HG03060 (cell line): ENCODE data around the gene PDLIM1.
"Not testable (repeated sequence)": the region's sequence is repeated elsewhere in the genome, so short reads cannot be mapped to it uniquely, and the experiment has no call there.

Experiments used
- ATAC-seq: cut with Tn5 transposase; IDR thresholded peaks from one replicate; pipeline ENCODE4 v1.9.1; 2021; ENCODE audit warnings: low read depth, moderate number of reproducible peaks; ENCODE audit not compliant: unreplicated experiment

The PDLIM1 gene

DNA sequence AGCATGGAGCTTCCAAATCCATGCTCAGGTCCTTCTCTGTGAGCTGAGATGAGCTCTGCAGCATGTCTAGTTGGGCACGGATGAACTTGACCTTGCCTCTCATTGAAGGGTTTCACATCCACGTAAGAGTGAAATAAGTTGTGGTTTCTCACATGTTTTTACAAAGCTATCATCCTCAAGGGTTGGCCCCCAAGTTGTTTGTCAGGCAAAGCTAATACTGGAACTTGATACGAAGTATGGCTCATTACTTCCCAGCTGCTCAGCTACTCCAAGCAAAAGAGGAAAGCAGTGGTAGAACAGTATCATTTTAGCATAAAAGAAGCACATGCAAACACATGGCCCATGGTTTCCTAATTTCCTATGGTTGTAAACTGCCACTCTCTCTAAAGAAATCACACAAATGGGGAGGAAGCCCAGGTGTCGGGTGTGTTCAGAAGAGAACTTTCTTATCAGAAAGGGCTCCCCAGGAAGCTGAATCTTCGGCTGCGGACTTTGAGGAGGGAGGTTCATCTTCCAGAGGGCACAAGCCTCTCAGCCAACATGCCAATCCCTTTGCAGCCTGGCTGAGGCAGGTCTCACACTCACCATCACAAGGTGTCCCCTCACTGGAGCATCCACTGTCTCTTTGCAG, 45.3 kb downstream of the PDLIM1 start:
- ATAC-seq: peak; percentile 85

GRCh38 chr10:95244152-95244551, 46.7 kb downstream of the PDLIM1 start:
- no peak for ATAC-seq

DNA sequence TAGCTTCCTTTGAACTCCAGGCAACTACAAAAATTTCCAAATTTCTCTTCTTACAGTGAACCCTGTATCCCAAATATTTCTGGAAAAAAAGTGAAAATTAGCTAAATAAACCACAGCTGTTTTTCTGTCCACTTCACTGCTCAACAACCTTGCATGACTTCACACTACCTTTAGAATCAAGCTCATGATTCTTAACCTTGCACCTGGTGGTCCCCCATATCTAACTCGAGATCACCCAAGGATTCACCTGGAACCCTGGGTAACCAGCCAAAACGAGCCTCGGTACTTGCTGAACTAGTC, 47.5 kb downstream of the PDLIM1 start:
- no peak for ATAC-seq

DNA sequence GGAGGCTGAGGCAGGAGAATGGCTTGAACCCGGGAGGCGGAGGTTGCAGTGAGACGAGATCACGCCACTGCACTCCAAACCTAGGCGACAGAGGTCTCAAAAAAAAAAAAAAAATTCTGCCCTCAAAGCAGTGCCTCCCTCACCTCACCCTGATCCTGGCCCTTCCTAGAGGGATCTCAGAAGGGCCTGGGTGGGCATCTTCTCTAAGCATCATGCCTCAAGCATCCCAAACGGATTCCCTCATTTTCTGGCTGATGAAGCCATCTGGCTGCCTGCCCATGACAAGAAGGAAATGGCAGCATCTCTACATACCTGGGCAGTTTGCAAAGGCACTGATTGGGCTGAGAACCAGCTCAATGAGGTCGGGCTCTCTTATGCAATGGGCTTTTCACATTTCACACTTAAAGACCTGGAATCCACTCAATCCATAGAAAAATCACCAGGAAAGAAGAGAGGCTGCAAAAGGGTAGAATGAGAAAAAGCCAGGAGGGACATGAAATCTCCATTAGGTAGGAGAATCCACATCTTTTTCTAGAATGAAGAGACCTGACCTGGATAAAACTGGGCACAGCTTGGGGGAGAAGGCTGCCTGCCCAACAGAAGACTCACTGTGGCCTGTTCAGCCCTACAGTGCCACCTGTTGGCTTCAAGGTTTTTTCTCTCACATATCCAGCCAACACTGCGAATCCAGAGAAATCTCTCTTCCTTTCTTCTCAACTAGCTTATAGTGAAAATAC, 48.1 kb downstream of the PDLIM1 start:
- no peak for ATAC-seq

- ATAC-seq: no peak
Observed at GRCh38 chr10:95241533-95241932, 49.3 kb downstream of the PDLIM1 start.

- no peak for ATAC-seq
Observed at GRCh38 chr10:95240811-95241210, 50.0 kb downstream of the PDLIM1 start.

- not testable (repeated sequence) for ATAC-seq
Observed at GRCh38 chr10:95240096-95240495, 50.7 kb downstream of the PDLIM1 start.

GRCh38 chr10:95237376-95238170, 53.2 kb downstream of the PDLIM1 start:
- ATAC-seq: no peak

DNA sequence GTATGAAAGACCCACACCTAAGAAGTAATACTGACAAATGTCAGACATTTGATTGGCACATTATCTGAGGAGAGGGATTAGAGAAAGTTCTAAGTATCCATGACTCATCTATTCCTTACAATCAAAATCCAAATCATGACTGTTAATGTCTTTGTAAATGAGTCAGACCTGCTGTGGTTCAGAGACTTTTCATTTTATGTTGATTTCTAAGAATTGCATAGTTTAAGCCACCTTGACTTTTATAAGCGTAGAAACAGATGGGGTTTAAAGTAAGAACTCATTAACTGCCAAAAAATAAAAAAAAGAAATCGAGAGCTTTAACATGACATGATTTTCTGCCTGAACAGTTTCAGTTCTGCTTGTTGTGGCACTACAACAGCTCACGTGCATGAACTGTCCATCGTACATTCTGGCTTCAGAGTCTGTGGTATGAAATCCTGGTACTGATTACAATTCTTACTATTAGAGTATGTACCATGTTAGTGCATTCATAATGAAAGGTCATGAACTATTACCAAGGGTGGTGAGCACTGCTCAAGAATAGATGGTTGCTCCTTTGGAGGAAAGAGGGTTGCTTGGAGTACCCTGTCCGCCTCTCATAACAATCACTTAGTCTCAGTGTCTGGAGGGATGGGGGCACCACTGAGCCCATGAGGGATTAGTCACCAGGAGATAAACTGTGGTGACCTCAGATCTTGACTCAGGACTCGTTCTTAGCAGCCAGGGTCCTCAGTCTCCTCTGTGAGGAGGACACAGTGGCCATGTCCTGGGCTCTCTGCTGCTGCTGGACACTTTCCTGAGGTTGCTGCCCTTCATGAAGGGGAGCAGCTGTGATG, 54.5 kb downstream of the PDLIM1 start:
- ATAC-seq: peak; percentile 98

DNA sequence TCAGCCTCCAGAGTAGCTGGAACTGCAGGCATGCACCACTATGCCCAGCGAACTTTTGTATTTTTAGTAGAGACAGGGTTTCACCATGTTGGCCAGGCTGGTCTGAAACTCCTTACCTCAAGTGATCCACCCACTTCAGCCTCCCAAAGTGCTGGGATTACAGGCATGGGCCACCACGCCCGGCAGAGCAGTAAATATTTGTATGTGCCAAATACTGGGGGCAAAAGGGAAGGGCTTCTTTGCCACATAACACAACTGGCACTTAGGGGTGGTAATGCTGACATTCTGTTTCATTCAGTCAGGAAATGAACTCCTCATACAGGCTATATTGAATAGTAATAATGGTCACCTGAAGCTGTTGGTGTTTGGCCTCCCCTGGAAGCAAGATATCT, 55.1 kb downstream of the PDLIM1 start:
- no peak for ATAC-seq

- ATAC-seq: no peak
Observed at GRCh38 chr10:95234951-95235350, 55.9 kb downstream of the PDLIM1 start.

DNA sequence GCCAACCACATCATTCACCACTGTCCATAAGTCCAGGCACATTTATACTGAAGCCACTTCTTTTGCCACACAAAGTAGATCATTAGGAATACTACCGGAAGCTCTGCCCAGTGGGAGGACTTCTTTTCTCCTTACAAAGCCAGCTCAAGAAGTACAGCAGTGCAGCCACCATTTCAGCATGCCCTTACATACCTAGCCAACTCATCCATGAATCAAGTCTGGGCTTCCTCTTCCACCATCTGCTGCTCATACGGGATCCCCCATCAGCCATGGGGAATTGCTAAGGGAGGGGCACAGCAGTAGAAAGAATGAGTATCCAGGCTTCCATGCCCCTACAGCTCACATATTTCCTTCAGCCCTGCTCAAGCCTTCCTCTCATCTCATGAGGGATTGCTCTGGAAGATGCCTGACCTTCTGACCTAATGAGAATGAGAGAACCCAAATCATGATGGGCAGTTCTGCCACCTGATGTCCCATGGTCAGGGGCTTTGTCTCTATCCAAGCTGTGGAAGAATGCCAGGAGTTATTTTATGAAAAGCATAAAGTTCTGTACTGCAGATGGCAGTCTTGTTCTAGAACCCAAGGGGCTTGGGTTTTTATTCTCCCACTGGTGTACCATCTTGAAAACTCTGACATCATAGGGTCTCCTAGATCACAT, 57.3 kb downstream of the PDLIM1 start:
- no peak for ATAC-seq

- peak; percentile 52 for ATAC-seq
Observed at GRCh38 chr10:95230677-95231586, 59.9 kb downstream of the PDLIM1 start.

DNA sequence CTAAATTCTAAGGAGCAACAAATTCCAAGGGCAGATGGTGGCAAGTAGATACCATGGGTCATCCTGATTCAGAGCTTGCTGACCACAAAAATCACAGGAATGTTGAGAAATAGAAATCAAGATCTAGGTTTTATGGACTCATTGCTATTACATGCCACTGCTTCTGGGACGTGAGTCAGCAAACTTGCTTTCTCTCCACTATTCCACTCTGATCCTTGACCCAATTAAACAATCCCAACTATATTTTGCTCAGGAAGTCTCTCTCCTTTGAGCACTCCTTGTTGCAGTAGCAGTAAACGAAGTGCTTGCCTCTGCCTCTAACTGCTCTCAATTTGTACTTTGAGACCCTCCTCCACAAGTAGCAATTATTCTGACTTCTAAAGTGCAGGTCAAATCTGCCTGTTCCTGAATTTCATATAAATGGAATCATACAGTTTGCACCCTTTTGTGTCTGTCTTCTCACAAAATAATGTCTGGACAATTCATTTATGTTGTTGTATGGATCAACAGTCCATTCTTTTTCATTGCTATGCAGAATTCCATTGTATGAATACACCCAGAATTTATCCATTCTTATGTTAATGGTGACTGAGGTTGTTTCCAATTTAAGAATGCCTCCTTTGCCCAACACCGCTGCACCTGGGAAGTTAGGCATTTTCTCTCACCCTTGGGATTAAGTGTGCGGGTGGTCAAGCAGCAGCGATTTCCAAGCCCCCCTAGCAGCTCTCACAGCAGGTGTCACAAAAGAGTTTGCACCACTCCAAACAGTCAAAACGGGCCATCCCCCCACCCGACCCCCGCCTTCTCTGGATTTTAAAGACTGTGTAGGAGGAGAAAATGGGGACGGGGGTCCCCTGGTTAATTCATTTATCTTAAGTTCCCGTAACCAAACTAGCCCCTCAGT, 60.8 kb downstream of the PDLIM1 start:
- no peak for ATAC-seq

DNA sequence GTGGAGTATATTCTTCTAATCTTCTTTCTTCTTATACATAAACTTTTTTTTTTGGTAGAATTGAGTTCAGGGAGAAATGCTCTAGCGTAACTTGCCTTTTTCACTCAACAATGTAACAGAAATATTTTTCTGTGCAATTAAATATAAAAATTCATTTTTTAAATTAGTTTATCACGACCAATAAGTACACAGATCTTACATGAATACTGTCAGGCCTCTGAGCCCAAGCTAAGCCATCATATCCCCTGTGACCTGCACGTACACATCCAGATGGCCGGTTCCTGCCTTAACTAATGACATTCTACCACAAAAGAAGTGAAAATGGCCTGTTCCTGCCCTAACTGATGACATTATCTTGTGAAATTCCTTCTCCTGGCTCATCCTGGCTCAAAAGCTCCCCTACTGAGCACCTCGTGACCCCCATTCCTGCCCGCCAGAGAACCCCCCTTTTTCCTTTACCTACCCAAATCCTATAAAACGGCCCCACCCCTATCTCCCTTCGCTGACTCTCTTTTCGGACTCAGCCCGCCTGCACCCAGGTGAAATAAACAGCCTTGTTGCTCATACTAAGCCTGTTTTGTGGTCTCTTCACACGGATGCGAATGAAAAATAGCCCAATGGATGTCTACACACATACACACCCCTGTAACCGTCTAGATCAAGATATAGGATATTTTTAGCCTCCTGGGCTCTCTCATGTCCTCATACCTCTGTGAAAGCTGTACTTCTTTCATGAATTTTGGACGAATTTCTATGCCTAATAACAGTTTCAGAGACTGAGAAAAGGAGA, 61.7 kb downstream of the PDLIM1 start:
- ATAC-seq: not testable (repeated sequence)

DNA sequence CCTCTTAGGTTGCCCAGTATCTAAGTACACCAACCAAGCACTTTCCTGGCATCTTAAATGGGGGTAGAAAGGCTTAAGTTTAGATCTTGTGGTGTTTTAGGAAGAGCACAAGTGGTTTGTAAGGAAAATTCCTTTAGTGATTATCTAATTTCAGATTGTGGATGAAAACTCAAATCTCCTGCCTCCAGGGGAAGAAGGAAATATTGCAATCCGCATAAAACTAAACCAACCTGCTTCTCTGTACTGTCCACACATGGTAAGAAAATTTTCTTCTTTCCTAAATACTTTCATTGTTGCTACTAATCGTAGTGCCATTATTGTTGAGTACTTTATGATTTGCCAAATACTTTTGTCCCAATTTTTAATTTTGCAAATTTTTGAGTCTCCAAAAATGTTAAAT, 65.7 kb downstream of the PDLIM1 start:
- ATAC-seq: no peak

- ATAC-seq: no peak
Observed at GRCh38 chr10:95221124-95221523, 69.7 kb downstream of the PDLIM1 start.

GRCh38 chr10:95220539-95220938, 70.3 kb downstream of the PDLIM1 start:
- no peak for ATAC-seq
